ENCODE data around the gene MACROD2. TPM values are rescaled to one million over a fixed set of nuclear protein-coding genes. Genes with fewer than 3 reads are reported as not detected.

The MACROD2 gene
- total RNA-seq, 4 donors from 2014 or later = 10.0 to 24.0 (median 17.0) TPM

DNA sequence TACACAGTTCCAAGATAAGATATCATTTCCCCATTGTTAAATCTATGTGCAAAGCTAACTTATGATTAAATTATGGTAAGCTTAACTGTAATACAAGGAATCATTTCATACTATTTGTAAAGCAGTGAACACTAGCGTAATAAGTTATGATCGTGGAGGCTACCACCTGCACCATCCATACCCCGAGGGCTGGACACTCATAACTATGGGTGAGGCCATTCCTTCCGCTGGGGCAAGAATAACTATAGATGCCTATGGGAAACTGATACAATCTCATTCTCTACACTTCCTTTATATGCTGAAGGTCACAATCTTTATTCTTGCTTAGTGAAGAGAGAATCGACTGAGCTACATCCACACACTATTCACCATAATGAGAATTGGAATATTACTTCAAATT, 1258.1 kb downstream of the MACROD2 start:
- intact Hi-C loops (cut with DNase I; ENCODE audit: low total_unique reads) = no loop called here
- no peak for DNase-seq (ENCODE audit: low spot score in 2 of 2)
- WGBS, 2 donors = 83 to 97% methylated on average over 5 of the region's 5 CpGs
- TF ChIP-seq, protein P1, sequence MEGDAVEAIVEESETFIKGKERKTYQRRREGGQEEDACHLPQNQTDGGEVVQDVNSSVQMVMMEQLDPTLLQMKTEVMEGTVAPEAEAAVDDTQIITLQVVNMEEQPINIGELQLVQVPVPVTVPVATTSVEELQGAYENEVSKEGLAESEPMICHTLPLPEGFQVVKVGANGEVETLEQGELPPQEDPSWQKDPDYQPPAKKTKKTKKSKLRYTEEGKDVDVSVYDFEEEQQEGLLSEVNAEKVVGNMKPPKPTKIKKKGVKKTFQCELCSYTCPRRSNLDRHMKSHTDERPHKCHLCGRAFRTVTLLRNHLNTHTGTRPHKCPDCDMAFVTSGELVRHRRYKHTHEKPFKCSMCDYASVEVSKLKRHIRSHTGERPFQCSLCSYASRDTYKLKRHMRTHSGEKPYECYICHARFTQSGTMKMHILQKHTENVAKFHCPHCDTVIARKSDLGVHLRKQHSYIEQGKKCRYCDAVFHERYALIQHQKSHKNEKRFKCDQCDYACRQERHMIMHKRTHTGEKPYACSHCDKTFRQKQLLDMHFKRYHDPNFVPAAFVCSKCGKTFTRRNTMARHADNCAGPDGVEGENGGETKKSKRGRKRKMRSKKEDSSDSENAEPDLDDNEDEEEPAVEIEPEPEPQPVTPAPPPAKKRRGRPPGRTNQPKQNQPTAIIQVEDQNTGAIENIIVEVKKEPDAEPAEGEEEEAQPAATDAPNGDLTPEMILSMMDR (IDR thresholded peaks at IDR 0.05) = no peak
- no peak for TF ChIP-seq POLR2A (IDR thresholded peaks at IDR 0.05)
- H3K4me3 ChIP-seq (ENCODE audit: low read depth, poor library complexity, severe bottlenecking) = no peak overlapping the region

- no peak overlapping the region for H3K4me3 ChIP-seq (ENCODE audit: low read depth, poor library complexity, severe bottlenecking)
- 49 to 50% methylated on average over 6 of the region's 6 CpGs for WGBS, 2 donors
- DNase-seq (ENCODE audit: low spot score in 2 of 2) = no peak
- intact Hi-C loops (cut with DNase I; ENCODE audit: low total_unique reads) = no loop called here
- TF ChIP-seq, protein P1 (IDR thresholded peaks at IDR 0.05) = no peak
- no peak for TF ChIP-seq POLR2A (IDR thresholded peaks at IDR 0.05)
Measured at GRCh38 chr20:15256676-15257568, 1261.6 kb downstream of the MACROD2 start.

DNA sequence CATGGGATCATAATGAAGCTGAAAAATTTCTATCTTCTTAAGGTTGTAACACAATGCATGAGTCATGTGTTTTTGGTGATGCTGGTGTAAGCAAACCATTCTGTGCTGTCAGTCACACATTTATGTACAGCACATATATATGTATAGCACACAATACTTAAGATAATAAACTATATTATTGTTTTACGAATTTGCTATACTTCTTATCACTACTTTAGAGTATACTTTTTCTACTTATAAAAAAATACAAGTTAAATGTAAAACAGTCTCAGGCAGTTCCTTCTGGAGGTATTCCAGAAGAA, 1262.2 kb downstream of the MACROD2 start:
- no peak for DNase-seq (ENCODE audit: low spot score in 2 of 2)
- H3K4me3 ChIP-seq (ENCODE audit: low read depth, poor library complexity, severe bottlenecking) = no peak overlapping the region
- TF ChIP-seq, protein P1 (IDR thresholded peaks at IDR 0.05) = no peak
- no peak for TF ChIP-seq POLR2A (IDR thresholded peaks at IDR 0.05)
- intact Hi-C loops (cut with DNase I; ENCODE audit: low total_unique reads) = no loop called here
- WGBS, 2 donors = 80 to 81% methylated on average over 1 of the region's 1 CpG

GRCh38 chr20:15265581-15266309, 1270.4 kb downstream of the MACROD2 start:
- 68% methylated on average over 1 of the region's 1 CpG for WGBS, 2 donors
- no peak for DNase-seq (ENCODE audit: low spot score in 2 of 2)
- intact Hi-C loops (cut with DNase I; ENCODE audit: low total_unique reads) = no loop called here
- TF ChIP-seq, protein P1 (IDR thresholded peaks at IDR 0.05) = no peak
- no peak for TF ChIP-seq POLR2A (IDR thresholded peaks at IDR 0.05)
- no peak overlapping the region for H3K4me3 ChIP-seq (ENCODE audit: low read depth, poor library complexity, severe bottlenecking)

DNA sequence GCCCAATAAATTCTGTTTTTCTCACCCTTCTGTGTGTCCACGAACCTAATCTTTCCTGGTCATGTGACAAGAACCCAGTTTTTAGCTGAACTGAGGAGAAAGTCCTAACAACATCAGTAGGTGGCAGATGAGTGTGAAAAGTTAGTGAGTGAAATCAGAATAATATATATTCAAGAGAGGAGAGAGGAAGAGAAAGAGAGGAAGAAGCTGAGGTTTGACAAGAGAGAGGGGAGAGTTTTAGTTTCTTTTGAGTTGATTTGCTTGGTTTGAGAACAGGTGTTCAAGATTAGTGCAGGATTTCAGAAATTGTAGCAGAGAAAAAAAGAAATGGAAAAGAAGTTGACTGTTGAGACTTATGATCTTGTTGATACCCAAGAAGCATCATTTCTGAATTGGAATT, 1272.6 kb downstream of the MACROD2 start:
- intact Hi-C loops (cut with DNase I; ENCODE audit: low total_unique reads) = no loop called here
- TF ChIP-seq POLR2A (IDR thresholded peaks at IDR 0.05) = no peak
- TF ChIP-seq, protein P1 (IDR thresholded peaks at IDR 0.05) = no peak
- no peak overlapping the region for H3K4me3 ChIP-seq (ENCODE audit: low read depth, poor library complexity, severe bottlenecking)
- no peak for DNase-seq (ENCODE audit: low spot score in 2 of 2)
- 70 to 72% methylated on average over 1 of the region's 1 CpG for WGBS, 2 donors
